GM21360 (cell line): ENCODE measurements around the gene EPGN.

Experiments used
- ATAC-seq: cut with Tn5 transposase; IDR thresholded peaks from one replicate; pipeline ENCODE4 v1.9.1; 2021; ENCODE audit warnings: mild to moderate bottlenecking, moderate library complexity; ENCODE audit not compliant: unreplicated experiment

EPGN gene

GRCh38 chr4:74308215-74308614, at the start of gene EPGN:
Gene EPGN (plus strand): TSS chr4:74308470. CDS start chr4:74308534, 64 bp downstream.
- no peak for ATAC-seq

GRCh38 chr4:74258963-74259362, 49.3 kb upstream of the EPGN start:
- no peak for ATAC-seq

GRCh38 chr4:74260036-74260435, 48.2 kb upstream of the EPGN start:
- no peak for ATAC-seq

- no peak for ATAC-seq
Measured at GRCh38 chr4:74262522-74262921, 45.7 kb upstream of the EPGN start.

GRCh38 chr4:74263551-74263950, 44.7 kb upstream of the EPGN start:
- no peak for ATAC-seq

GRCh38 chr4:74266081-74266480, 42.2 kb upstream of the EPGN start:
- no peak for ATAC-seq

GRCh38 chr4:74267998-74268606, 40.2 kb upstream of the EPGN start:
- ATAC-seq = no peak

- no peak for ATAC-seq
Measured at GRCh38 chr4:74268643-74269042, 39.6 kb upstream of the EPGN start.

GRCh38 chr4:74278490-74278889, 29.8 kb upstream of the EPGN start:
- ATAC-seq = no peak

- ATAC-seq = no peak
Measured at GRCh38 chr4:74279716-74280115, 28.6 kb upstream of the EPGN start.

GRCh38 chr4:74282926-74283325, 25.3 kb upstream of the EPGN start:
- ATAC-seq = no peak

- ATAC-seq = no peak
Measured at GRCh38 chr4:74283614-74284013, 24.7 kb upstream of the EPGN start.

GRCh38 chr4:74284053-74284452, 24.2 kb upstream of the EPGN start:
- ATAC-seq = no peak

GRCh38 chr4:74287164-74287563, 21.1 kb upstream of the EPGN start:
- ATAC-seq = no peak

GRCh38 chr4:74287791-74288190, 20.5 kb upstream of the EPGN start:
- no peak for ATAC-seq

- no peak for ATAC-seq
Measured at GRCh38 chr4:74291471-74291870, 16.8 kb upstream of the EPGN start.

- ATAC-seq = no peak
Measured at GRCh38 chr4:74292111-74292870, 16.0 kb upstream of the EPGN start.

- ATAC-seq = no peak
Measured at GRCh38 chr4:74293558-74293957, 14.7 kb upstream of the EPGN start.

GRCh38 chr4:74294681-74295080, 13.6 kb upstream of the EPGN start:
- no peak for ATAC-seq

GRCh38 chr4:74297539-74297938, 10.7 kb upstream of the EPGN start:
- no peak for ATAC-seq

- no peak for ATAC-seq
Measured at GRCh38 chr4:74304095-74304625, 4.1 kb upstream of the EPGN start.

GRCh38 chr4:74305000-74305399, 3.3 kb upstream of the EPGN start:
- no peak for ATAC-seq
